GM18907 (cell line): ENCODE results near the gene IDI2.
"Not testable (repeated sequence)": the region's sequence is repeated elsewhere in the genome, so short reads cannot be mapped to it uniquely, and the experiment has no call there.

ENCODE experiments used
- ATAC-seq: cut with Tn5 transposase; IDR thresholded peaks from one replicate; pipeline ENCODE4 v1.9.1; 2021; ENCODE audit warnings: mild to moderate bottlenecking, moderate library complexity; ENCODE audit not compliant: unreplicated experiment

The IDI2 gene

GRCh38 chr10:1048349-1048731 lies 22.7 kb upstream of the IDI2 start:
- peak; percentile 0 for ATAC-seq

- ATAC-seq: no peak
These were observed 22.3 kb upstream of the IDI2 start for GRCh38 chr10:1047937-1048336.

- ATAC-seq: no peak
These were observed 19.8 kb upstream of the IDI2 start for GRCh38 chr10:1045415-1045814.

- ATAC-seq: no peak
These were observed 19.3 kb upstream of the IDI2 start for GRCh38 chr10:1044964-1045363.

- ATAC-seq: no peak
These were observed 18.5 kb upstream of the IDI2 start for GRCh38 chr10:1044146-1044545.

GRCh38 chr10:1043532-1043995 lies 17.9 kb upstream of the IDI2 start:
- ATAC-seq: peak; percentile 71

- no peak for ATAC-seq
These were observed 15.9 kb upstream of the IDI2 start for GRCh38 chr10:1041514-1041913.

- ATAC-seq: no peak
These were observed 14.5 kb upstream of the IDI2 start for GRCh38 chr10:1040133-1040532.

- ATAC-seq: not testable (repeated sequence)
These were observed 13.1 kb upstream of the IDI2 start for GRCh38 chr10:1038769-1039168.

- ATAC-seq: no peak
These were observed 11.4 kb upstream of the IDI2 start for GRCh38 chr10:1037098-1037497.

GRCh38 chr10:1036341-1036791 lies 10.7 kb upstream of the IDI2 start:
- ATAC-seq: peak; percentile 77

GRCh38 chr10:1035201-1035600 lies 9.5 kb upstream of the IDI2 start:
- ATAC-seq: no peak

GRCh38 chr10:1034758-1035157 lies 9.1 kb upstream of the IDI2 start:
- no peak for ATAC-seq

GRCh38 chr10:1033601-1034000 lies 7.9 kb upstream of the IDI2 start:
- ATAC-seq: no peak

GRCh38 chr10:1029838-1030237 lies 4.2 kb upstream of the IDI2 start:
- ATAC-seq: no peak

GRCh38 chr10:1026578-1026977 lies 919 bp upstream of the IDI2 start:
- no peak for ATAC-seq

- no peak for ATAC-seq
These were observed 1.6 kb downstream of the IDI2 start for GRCh38 chr10:1024103-1024502.

GRCh38 chr10:1022413-1022812 lies 3.2 kb downstream of the IDI2 start:
- ATAC-seq: no peak

- ATAC-seq: no peak
These were observed 4.7 kb downstream of the IDI2 start for GRCh38 chr10:1020958-1021357.

- no peak for ATAC-seq
These were observed 5.2 kb downstream of the IDI2 start for GRCh38 chr10:1020460-1020859.

- no peak for ATAC-seq
These were observed 6.3 kb downstream of the IDI2 start for GRCh38 chr10:1019362-1019761.

- ATAC-seq: no peak
These were observed 10.0 kb downstream of the IDI2 start for GRCh38 chr10:1015688-1016087.

GRCh38 chr10:1011696-1012095 lies 14.0 kb downstream of the IDI2 start:
- ATAC-seq: no peak

- ATAC-seq: no peak
These were observed 15.0 kb downstream of the IDI2 start for GRCh38 chr10:1010703-1011102.
